TTC549 (cell line): Measurements from ENCODE around the gene NSMF.

Source experiments
- FAIRE-seq: peaks from 2 replicates; lab custom pipeline; 2012; peaks lifted over from hg19 to GRCh38; lab: Jason Lieb, UNC

The NSMF gene

DNA sequence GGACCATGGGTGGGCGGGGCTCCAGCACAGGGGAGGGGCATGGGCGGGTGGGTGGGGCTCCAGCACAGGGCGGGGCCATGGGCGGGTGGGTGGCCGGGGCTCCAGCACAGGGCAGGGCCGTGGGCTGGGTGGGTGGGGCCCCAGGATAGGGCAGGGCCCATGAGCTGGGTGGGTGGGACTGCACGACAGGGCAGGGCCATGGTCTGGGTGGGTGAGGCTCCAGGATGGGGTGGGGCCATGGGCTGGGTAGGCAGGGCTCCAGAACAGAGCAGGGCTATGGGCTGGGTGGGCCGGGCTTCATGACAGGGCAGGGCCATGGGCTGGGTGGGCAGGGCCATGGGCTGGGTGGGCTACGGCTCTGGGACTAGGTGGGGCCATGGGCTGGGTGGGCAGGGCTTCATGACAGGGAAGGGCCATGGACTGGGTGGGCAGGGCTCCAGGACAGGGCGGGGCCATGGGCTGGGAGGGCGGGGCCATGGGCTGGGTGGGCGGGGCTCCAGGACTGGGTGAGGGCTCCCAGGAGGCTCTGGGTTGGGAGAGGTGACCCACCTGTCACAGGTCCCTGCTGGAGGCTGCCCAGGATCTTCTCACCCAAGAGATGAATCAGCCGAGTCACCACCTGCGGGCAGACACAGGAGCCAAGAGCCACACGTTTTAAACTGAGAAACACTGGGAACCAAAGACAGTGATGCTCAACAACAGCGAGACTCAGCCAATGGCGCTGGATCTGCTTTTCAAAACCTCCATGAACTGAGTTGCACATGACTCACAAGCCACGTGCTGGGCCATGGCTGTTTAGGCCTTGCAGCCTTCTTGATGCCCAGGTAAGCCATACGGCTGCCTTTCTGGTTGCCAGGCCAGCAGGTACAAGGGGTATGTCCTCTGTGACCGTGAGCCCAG, 33.6 kb upstream of the NSMF start:
- FAIRE-seq = no peak

DNA sequence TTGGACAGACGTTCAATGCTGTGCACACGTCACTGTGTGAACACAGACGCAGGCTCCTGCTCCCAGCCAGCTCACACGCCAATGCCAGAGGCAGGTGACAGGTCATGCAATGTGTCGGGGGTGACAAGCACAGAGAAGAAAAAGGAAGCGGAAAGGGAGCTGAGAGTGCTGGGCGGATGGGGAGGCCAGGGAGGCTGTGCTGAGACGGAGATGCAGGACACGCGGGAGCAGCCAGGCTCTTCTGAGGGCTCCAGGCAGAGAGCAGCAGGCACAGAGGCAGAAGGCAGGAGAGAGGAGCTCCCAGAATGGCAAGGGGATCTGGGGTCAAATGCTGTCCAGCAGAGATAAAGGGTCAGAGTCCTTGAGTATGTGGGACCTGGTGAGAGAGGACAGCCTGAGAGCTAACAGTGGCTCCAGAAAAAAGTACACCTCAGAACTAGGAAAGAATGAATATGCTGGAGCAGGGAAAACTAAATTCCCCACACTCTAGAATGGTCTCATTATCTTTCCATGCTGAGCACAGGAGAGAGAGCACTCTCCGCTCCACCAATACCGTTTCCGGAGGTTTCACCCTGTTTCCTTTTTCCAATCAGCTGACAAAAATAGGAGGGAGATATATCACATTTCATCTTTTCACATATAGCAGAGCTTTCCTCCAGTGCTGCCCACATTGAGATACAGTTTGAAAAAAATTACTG, 32.8 kb upstream of the NSMF start:
- no peak for FAIRE-seq

DNA sequence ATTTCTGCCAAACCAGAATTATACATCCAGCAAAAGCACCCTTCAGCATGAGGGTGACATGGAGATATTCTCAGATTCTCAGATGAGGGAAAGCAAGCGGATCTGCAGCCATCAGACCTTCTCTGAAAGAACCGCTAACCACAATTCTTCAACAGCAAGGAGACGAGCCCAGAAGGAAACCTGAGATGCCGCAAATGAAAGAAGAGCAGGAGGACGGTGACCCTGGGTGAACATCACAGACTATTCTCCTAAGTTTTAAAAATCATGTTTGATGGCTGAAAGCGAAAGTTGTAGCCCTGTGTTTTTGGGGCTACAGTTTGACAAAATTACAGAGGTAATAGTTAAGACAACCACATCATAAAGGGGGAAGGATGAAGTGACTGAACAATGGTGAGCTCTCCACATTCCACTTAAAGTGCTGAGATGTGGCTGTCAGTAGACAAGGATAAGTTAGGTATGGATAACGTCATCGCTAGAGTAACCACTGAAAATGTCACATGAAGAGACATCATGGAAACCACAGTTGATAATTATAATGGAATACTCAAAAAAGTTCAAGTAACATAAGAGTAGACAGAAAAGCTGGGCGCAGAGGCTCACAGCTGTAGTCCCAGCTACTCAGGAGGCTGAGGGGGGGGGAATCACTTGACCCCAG, 31.5 kb upstream of the NSMF start:
- no peak for FAIRE-seq

DNA sequence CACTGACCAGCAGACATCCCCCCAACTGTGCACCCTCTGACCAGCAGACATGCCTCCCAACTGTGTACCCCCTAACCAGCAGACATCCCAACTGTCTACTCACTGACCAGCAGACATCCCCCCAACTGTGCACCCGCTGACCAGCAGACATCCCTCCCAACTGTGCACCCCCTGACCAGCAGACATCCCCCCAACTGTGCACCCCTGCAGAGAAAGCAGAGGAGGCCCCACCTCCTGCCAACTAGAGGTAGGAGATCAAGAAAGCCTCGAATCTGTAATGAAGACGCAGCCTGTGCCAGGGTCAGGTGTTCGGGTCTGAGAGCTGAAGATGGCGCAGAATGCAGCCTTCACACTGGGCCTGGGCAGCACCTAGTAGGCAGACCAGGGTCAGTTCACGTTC, 29.8 kb upstream of the NSMF start:
- no peak for FAIRE-seq

DNA sequence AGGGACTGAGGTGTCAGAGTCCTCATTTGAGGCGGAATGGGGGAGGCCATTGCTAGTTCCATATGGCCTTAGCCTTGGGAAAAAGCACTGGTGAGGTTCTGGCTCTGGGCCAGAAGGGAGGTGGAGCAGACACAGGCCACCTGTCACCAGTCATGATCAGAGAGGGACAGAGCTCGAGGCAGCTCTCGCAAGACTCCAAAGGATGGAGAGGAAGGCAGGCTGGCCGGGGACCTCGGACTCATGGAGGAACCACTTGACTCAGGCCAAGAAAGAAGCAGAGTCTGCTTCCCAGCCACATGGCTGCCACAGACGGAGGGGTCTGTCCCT, 29.2 kb upstream of the NSMF start:
- FAIRE-seq = no peak

DNA sequence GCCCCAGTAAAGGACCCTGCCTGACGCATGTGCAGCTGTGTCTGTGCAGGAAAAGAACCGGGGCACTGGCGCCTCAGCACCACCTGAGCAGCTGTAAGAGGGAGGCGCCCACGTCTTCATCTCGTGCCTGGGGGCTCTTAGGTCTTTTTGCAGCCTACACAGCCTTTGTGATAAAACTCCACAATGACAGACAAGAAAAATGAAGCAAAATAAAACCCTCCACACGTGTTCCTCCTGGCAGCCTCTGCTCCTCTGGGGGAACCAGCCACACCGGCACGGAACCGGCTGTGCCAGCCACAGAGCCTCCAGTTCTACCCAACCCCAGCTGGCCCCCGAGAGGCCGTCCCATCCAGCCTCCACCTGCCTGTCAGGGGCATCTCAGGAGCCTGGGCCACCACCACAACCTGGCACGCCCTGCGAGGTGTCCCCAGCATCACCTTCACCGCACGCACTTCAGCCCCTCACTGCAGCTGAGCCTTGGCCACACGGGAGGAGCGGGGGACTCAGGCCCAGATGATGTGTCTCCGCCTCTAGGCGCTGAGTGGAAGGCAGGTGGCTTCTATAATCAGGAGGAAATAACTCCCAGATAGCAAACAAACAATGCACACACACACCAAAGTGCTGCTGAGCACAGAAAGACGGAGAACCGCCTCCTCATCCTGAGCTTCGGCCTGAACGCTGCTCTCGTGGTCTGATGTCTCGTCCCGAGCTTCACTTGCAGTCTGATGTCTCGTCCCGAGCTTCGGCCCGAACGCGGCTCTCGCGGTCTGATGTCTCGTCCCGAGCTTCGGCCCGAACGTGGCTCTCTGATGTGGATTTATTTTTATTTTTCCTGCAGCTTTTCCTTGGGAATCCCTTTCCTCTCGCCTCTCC, 28.6 kb upstream of the NSMF start:
- no peak for FAIRE-seq

DNA sequence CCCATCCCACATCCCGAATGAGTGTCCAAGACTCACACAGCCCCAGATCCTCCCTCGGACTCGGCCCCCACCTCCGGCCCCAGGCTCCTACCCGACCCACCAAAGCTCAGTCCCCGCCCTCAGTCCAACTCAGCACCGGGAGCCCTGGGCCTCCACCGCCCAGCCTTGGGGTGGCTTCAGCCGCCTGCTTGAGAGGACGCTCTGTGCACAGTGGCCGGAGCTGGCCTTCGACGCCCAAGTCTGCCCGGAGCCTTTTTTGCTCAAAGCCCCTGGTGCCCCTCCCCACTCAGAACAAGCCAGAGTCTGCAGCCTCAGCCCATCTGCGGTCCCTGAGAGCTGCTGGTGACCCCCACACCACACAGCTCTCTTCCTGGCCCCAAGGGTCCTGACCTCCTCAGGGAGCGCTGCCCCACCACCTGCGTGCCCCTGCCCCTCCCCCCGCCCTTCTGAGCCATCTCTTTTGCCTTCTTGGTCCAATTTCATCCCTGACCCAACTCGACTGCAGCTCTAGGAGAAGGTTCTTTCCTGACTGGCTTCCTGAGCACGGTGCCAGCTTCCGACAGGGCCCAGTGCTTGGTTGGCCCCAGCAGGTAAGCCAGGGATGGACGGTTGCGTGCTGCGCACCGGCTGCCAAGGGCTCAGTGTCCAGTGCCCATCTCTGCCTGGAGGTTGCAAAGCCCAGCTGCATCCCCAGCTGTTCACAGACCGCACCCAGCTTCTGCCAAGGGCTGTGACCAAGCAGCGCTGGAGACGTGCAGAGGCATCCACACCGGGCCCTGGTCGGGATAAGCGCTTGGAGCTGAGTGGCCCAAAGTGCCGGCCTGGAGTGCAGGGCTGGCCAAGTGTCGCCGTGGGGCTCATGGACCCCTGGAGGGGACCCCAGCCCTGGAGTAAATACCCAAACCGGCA, 27.7 kb upstream of the NSMF start:
- no peak for FAIRE-seq

DNA sequence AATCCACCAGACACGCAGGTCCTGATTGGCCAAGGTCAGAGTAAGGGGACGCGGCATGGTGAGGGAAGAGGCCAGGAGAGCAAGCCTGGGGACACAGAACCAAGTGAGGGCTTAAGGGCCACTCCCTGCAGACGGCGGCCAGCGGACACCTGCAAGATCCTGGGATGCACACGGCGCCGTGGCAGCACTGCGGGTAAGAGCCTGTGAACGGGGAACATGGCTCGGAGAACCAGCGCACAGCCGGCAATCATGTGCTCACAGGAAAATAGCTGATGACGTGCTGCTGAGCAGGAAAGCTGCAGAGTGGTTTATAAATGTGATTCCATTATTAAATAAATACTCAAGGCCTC, 27.0 kb upstream of the NSMF start:
- no peak for FAIRE-seq

DNA sequence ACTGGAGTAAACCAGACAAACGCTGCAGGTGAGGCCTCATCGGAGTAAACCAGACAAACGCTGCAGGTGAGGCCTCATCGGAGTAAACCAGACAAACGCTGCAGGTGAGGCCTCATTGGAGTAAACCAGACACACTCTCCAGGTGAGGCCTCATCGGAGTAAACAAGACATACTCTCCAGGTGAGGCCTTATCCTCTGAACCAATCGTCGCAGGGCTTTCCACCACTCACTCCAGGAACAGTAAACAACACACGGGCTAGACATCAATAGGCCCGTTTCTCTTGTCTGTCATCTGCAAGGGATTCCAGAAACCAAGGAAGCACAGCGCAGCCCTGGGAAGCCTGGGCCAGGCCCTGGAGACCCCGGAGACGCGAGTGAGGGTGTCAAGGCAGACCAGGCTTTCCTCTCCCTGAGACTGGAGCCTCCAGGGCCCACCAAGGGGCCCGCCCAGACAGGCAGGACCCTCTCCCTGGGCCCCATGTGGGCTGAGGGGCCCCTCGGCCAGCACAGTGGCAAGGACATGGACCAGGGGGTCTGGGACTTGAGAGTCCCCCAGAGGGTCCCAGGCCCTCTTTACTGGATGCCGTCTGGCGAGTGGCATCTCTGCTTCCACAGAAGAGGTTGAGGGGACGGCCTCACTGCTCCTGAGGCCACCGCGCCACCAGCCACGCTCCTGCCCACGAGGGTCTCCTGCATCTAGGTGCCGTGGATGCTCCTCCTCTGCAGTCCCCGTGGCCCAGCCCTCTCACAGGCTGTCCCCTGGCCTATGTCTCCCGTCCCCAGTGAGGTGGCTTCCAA, 26.4 kb upstream of the NSMF start:
- no peak for FAIRE-seq

DNA sequence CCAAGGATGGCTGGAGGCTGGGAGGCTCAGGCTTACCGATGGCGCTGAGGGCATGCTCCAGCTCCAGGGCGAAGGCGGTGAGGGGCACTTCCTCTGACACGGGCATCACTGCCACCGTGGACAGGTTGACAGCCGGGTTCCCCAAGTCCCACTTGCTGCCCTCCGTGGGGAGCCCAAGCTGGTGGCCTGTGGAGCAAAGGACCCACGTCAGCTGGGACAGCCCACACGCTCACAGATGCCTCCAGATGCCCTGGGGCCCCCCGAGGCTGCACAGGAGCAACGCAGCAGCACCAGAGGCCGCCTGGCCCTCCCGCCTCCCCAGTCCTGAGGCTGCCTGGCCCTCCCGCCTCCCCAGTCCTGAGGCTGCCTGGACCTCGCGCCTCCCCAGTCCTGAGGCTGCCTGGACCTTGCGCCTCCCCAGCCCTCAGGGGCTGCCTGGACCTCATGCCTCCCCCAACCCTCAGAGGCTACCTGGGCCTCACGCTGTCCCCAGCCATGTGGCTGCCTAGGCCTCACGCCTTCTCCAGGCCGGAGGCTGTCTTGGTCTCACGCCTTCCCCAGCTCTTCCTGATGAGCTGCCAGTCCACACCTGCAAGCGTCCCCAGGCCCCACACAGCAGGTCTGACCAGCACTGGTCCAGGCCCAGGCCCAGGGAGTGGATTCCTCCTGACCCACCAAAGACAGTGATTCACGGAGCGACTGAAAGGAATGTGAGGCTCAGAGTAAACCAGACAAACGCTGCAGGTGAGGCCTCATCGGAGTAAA, 25.6 kb upstream of the NSMF start:
- no peak for FAIRE-seq

DNA sequence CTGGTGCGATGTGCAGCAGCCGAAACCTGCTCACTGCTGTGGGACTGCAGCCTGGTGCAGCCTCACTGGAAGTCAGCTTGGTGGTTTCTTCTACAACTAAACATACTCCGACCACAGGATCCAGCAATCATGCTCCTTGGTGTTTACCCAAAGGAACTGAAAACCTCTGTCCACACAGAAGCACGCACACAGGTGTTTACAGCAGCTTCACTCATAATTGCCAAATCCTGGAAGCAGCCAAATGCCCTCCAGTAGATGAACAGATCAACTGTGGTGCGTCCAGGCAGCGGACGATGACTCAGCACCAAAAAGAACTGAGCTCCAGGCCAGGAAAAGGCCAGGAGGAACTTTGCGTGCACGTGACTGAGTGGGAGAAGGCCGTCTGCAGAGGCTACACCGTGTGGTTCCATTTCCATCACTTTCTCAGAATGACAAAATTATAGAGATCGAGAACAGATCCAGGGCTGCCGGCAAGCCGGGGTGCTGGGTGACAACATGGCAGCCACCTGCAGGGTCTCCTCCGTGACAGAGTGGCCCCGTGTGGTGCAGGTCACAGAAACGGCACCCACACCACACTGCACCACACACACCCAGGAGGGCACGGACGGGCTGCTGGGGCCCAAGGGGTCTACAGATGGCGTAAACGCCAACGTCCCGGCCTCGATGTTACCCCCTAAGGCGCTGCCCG, 23.1 kb upstream of the NSMF start:
- no peak for FAIRE-seq

DNA sequence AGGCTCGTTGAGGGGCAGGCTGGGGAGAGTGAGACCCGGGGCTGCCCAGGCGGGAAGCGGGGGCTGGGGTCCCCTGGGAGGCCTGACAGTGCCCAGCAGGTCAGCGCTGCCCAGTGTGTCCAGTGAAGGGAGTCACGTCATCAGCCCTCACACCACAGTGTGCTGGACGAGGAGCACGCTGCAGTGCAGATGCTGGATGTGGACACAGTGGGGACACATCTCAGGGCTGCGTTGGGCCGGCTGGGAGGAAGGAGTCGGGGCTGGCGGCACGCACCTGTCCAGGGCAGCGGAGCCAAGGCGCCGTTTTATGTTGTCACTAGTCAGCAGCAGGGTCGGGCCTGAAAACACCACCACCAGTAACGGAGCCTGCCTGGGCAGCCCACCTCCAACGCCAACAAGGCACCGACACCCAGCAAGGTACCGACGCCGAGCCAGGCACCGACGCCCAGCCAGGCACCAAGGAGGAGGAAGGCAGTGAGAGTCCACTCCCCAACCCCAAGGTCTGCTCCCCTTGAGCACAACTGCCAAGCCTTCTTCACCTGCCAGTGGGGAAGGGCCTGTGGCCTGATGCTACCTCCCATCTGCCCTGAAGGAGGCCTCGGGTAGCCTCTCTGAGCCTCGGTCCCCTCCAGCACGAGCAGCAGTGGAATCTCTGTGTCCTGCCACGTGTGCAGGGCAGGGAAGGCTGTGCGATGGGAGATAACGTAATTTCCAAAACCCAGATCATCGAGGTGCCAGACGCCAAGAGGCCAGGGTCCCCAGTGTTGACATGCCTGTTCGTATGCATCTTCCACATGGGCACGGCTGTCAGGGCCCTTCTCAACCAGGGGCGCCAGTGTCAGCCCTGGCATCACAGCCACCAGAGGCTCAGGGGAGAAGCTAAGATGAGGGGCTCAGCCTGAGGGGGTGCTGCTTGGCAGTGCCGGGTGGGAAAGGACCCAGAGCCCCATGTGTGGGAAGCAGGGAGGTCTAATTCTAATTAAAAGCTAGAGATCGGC, 21.9 kb upstream of the NSMF start:
- FAIRE-seq = no peak

DNA sequence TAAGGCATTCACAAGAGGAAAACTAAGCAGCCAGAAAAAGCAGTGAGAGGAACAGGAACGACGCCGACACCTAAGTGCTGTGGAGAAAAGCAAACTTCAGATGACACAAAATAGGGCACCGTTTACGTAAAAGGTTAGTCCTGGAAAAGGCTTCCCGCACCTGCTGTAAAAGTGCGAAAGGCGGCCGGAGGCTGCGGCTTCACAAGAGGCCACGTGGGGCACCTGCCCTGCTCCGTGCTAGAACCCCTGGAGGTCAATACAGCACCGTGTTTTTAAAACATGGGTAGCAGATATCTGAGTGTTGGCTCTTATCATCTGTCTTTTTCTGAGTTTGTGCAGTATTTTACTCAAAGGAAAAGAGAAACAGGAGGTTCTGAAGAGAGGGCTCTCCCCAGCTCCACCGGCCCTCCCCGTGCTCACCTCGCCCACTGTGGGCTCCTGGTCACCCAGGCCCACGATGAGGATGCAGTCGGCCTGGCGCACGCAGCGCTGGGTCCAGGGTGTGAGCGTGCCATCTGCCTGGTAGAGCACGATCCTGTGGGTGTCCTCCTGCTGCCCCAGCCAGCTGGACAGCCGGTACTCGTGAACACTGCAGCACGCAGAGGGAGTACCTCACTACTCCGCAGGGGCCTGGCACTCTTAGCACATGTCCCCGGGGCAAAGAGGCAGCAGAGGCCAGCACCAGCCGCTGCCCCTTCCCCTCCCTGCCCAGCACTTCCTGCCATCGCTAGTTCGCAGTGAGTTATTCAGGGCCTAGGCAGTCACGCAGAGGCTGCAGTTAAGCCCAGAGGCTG, 21.0 kb upstream of the NSMF start:
- no peak for FAIRE-seq

DNA sequence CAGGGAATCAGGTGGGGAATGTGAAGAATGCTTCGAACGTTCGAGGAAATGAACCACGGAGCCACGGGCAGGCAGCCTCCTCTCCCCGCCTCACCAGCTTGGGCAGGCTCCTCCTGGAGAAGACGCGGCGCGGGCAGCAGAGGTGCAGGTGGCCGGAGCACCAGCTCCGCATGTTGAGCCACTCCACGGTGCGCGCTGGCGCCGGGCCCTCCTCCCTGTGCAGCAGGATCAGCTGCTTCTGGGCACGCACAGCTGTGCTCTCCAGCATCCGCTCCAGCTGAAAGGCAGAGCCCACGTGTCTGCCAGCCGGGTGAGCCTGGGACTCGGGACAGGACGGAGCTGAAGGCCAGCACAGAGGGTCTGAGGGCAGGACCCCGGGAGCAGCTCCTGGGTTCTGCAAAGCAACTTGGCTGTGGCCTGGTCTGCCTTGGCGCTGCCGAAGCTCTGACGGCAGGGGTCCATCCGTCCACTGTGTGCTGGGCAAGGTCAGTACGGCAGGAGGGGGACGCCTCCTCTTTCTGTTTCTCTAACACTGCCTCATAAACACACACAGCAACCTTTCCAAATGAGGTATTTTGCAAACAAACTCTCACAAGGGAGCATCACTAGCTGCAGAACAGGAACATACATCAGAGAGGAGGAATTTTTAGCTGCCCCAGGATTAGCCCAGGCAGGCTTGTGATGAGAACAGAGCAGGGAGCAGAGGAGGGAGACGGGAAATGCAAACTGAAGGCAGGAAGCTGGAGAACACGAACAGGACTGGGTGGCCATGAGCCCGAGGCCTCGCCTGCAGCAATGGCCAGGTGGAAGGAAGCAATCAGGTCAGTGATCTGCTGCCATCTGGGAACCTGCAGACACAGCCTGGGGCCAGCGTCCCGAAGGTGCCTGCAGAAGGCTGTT, 20.1 kb upstream of the NSMF start:
- FAIRE-seq = no peak

DNA sequence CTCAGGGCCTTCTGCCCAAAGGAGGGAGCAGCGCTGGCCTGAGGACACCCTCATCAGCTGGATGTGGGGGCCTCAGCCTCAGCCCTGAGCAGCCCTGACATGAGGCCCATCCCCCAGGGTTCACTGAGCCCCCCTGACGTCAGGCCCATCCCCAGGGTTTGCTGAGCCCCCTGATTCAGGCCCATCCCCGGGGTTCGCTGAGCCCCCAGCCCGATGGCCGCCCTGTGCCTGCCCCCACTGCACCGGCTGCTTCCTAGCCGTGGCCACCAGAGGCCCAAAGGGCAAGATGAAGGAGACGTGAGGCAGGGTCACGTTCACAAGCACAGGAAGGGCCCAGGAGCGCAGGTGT, 19.5 kb upstream of the NSMF start:
- no peak for FAIRE-seq
